Activated T-cell treated with anti-CD3 and anti-CD28 coated beads for 48 hours (primary cell): ENCODE measurements around the gene MRGPRE.
"Not testable (repeated sequence)": the region's sequence is repeated elsewhere in the genome, so short reads cannot be mapped to it uniquely, and the experiment has no call there.

Source experiments
- DNase-seq: peaks from one replicate; pipeline ENCODE4 v3.0.0-alpha.2; 2020; ENCODE audit warnings: low read depth

The MRGPRE gene

GRCh38 chr11:3231851-3232744 is at the start of gene MRGPRE:
MRGPRE (minus strand) TSS chr11:3232417; CDS start chr11:3228799, 3,618 bp downstream.
- DNase-seq: no peak

- not testable (repeated sequence) for DNase-seq
These were observed 48.9 kb upstream of the MRGPRE start for GRCh38 chr11:3281146-3281545.

GRCh38 chr11:3280662-3281061 is 48.4 kb upstream of the MRGPRE start:
- not testable (repeated sequence) for DNase-seq

GRCh38 chr11:3278922-3279321 is 46.7 kb upstream of the MRGPRE start:
- not testable (repeated sequence) for DNase-seq

- DNase-seq: not testable (repeated sequence)
These were observed 41.4 kb upstream of the MRGPRE start for GRCh38 chr11:3273629-3274028.

DNA sequence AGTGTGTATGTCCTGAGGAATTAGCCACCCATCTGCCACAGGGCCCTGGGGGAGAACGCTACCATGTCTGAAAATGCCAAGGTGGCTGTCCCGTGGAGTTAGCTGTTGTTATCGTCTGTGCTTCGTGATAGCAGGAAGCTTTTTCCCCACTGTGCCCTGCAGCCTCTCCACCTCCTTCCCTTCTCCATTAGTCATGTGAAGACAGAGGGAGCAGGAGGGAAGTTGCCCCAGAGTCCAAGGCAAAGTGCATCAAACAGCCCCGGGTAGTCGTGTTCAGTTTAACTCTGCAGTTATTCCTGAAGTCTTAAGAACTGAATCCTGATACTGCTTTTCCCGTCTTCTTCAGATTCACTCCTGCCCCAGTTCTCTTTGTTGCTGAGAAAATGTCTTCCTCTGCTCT is 30.3 kb upstream of the MRGPRE start:
- DNase-seq: not testable (repeated sequence)

DNA sequence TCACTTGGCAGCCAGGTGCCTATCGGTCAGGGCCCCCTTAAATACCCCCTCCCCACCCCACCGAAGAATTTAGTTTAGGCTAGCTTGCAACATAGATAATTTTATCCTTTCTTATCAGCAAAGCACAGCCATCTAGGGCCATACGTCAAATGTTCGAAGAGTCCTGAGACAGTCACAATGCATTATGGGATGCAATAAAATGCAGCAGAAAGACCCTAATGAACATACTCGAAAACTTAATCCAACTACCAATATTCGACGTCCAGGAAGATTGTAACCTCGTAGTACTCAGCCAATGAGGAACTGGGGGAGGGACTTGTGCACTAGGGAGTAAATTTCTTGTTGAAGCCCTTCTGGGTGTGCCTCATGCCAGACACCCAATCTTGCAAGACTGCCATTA is 29.6 kb upstream of the MRGPRE start:
- DNase-seq: not testable (repeated sequence)

DNA sequence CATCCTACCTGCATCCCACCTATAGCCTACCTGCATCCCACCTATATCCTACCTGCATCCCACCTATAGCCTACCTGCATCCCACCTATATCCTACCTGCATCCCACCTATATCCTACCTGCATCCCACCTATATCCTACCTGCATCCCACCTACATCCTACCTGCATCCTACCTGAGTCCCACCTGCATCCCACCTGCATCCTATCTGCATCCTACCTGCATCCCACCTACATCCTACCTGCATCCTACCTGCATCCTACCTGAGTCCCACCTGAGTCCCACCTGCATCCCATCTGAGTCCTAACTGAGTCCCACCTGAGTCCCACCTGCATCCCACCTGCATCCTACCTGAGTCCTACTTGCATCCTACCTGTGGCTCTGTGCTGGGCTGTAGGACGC is 25.3 kb upstream of the MRGPRE start:
- not testable (repeated sequence) for DNase-seq

DNA sequence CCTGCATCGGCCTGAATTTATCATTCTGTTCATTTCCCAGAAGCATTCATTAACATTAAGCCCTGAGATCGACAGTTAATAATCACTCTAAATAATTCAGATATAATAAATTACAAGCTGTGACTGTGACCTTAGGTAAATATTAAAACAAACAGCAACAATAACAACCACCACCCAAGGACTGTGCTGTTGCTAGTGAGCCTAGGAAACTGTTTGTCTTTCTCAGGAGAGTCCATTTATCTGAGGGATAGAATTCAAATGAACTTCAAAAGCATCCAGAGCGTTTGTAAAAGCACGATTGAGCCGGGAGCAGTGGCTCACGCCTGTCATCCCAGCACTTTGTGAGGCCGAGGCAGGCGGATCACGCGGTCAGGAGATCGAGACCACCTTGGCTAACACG is 23.0 kb upstream of the MRGPRE start:
- DNase-seq: not testable (repeated sequence)

DNA sequence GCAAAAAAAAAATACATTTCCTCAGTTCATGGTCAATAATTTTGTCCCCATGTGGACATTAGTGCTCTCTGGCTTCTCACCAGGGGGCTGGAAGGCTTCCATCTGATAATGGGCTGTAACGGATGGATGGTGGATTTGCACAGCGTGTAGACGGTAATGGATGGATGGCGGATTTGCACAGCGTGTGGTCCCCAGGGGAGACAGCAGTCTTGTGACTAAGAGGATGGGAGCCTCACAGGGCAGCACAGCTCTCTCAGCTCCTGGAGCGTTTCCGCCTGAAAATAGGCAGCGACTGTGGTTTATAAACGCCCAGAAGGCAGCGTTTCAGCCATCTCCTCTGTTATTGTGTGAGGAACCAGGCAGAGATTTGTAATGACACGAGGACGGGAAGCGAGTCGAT is 22.6 kb upstream of the MRGPRE start:
- DNase-seq: not testable (repeated sequence)

DNA sequence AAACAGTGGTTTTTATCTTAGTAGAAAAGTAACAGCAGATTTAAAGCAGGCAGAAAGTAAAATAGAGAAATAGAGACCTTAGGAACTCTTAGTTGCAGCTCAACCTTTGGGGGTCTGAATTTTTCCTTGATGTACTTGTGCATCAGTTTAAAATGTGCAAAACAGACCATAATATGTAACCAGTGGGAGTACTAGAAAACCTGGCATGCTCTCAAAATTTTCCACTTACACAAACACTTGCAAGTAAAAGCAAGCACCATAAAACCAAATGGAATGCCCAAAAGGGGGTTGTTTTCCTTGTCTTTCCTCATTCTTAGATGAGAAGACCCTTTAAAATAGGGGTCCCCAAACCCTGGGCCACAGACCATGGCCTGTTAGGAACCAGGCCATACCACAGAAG is 12.9 kb upstream of the MRGPRE start:
- no peak for DNase-seq

GRCh38 chr11:3243880-3244279 is 11.7 kb upstream of the MRGPRE start:
- no peak for DNase-seq

- DNase-seq: no peak
These were observed 4.9 kb upstream of the MRGPRE start for GRCh38 chr11:3237119-3237518.

- DNase-seq: no peak
These were observed 2.6 kb upstream of the MRGPRE start for GRCh38 chr11:3234846-3235245.

DNA sequence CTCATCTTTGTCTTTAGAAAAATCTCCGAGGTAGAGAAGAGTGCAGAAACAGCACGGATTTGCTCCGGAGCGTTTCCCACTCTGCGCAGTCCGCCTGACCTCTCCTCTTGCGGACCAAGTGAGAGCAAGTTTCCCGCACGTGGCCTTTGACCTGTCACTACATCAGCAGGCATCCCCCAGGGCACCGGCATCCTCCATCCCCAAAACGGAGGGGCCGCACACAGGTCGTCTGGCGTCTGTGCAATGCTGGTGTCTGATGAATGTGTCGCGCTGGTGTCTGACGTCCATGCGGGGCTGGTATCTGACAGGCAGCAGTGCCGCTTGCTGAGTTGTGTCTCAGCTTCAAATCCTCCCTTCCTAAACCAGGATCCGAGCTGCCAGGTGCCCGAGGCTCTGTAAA is 739 bp upstream of the MRGPRE start:
- no peak for DNase-seq

GRCh38 chr11:3231550-3231850 is 717 bp downstream of the MRGPRE start:
- DNase-seq: no peak

DNA sequence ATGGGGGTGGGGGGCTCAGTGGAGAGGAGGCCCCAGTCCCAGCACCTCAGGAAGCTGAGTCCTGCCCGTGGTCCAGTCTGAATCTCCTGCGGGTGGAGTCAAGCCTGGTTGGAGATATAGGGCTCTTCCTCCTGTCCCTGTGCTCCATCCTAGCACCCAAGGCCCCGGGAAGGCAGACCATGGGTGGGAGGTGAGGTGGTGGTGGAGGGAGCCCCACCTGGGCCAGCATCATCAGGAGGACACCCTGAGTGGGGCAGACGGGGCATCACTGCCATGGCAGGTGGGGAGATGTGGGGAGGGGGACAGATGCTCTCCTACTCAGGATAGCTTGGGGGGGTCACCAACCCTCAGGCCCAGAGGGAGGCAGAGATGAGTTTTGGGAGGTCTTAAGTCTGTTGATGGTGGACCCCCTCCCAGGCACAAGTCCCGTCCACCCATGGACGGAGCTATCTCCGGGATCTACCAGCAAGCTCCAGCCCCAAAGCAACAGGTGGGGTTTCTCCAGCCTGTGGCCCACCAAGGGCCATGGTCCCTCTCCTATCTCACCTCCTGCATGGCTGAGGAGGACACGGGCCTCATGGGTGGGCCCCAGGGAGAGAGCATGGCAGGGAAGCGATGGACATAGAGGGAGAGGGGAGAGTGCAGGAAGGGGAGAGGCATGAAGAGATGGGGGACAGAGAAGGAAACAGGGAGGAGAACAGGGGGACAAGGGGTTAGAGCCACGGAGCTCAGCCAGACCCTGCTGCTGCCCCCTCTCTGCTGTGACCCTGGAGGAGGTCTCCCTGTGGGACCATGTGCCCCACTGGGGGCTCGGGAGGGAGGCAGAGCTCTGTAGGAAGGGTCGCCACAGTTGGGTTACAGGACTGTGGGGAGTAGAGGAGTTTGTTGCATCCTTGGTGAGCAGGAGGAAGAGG is 1.3 kb downstream of the MRGPRE start:
- DNase-seq: no peak

- no peak for DNase-seq
These were observed 2.3 kb downstream of the MRGPRE start for GRCh38 chr11:3229673-3230630.

DNA sequence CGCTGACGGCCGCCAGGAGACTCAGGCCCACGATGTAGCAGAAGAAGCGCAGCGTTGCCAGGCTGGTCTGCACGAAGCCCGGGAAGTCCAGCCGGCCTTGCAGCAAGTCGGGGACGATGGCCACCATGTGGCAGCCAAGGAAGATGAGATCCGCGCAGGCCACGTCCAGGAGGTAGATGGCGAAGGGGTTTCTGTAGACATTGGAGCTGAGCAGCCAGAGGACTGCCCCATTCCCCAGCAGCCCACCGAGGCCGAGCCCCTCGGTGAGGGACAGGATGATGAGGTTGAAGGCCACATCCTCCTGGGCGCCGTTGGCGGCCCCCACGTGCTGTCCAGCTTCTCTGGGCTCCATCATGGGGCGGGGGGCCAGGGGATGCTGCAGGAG is 3.8 kb downstream of the MRGPRE start:
- DNase-seq: no peak

DNA sequence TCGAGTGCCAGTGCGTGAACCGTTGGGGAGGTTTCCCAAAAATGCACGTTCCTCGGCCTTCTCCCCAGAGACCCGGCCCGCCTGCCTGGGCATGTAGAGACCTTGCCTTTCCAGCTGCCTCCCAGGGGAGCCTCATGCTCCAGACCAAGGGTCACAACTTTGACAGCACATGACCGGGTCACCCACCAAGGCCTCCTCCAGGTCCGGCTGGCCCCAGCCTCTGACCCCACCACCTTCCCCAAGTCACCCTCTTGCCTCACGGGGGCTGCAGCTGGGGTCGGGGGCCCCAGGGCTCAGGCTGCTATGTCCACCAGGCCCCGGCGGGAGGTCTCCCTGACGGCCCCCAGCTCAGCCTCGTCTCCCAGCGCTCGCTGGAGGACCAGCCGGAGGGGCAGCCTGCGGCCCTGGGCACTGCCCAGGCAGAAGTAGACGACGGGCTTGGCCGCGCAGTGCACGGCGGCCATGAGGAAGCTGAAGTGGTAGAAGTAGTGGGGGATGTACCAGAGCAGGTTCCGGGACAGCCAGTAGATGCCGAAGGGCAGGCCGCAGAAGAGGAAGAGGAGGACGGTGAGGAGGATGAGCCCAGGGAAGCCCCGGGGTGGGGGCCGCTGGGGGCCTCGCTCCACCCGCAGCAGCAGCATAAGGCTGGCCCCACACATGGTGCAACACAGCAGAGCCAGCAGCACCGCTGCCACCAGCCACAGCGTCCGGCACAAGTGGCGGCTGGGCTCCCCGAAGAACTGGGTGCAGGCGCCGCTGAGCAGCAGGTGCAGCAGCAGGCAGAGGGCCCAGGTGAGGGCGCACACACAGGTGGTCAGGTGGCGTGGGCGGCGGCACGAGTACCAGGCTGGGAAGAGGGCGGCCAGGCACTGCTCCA is 4.4 kb downstream of the MRGPRE start:
- no peak for DNase-seq
